Measurements from ENCODE around the gene COA7.

DNA sequence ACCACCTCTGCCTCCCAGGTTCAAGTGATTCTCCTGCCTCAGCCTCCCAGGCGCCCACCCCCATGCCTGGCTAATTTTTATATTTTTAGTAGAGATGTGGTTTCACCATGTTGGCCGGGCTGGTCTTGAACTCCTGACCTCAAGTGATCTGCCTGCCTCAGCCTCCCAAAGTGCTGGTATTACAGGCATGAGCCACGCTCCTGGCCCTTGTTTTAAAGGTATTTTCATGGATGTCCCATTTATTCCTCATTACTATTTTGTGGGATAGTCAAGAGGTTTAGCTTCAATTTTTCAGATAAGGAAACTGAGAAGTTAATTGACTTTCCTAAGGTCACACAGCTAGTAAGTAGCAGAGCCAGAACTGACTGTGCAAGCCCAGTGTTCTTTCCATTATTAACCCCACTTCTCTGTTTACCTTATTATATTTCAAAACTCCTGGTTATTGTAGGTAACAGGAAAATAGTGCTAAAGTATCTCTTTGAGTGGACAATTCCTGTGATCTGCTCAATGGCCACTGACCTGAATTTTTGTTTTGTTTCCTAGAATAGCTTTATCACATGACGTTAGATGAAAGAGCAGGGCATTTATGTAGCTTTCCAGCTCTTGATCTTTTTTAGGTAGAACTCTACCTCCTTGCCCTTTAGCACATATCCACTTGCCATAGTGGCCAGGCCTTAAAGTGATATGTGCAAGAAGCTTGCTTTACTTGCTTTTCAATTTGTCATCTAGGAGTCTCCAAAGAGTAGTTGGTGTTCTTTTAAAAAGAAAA is 41.7 kb upstream of the COA7 start:
- TF ChIP-seq, protein P1, sequence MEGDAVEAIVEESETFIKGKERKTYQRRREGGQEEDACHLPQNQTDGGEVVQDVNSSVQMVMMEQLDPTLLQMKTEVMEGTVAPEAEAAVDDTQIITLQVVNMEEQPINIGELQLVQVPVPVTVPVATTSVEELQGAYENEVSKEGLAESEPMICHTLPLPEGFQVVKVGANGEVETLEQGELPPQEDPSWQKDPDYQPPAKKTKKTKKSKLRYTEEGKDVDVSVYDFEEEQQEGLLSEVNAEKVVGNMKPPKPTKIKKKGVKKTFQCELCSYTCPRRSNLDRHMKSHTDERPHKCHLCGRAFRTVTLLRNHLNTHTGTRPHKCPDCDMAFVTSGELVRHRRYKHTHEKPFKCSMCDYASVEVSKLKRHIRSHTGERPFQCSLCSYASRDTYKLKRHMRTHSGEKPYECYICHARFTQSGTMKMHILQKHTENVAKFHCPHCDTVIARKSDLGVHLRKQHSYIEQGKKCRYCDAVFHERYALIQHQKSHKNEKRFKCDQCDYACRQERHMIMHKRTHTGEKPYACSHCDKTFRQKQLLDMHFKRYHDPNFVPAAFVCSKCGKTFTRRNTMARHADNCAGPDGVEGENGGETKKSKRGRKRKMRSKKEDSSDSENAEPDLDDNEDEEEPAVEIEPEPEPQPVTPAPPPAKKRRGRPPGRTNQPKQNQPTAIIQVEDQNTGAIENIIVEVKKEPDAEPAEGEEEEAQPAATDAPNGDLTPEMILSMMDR (IDR thresholded peaks at IDR 0.05), result no peak
- TF ChIP-seq POLR2A (IDR thresholded peaks at IDR 0.05), result no peak

Data from right lobe of liver (tissue), 4 donors.